CD4-positive, alpha-beta T cell treated with Interferon gamma for 1 hour (primary cell): ENCODE data around the gene TFAP2B.

Experiments used
- DNase-seq: peaks from one replicate; pipeline ENCODE4 v3.0.0-alpha.2; 2020

The TFAP2B gene

DNA sequence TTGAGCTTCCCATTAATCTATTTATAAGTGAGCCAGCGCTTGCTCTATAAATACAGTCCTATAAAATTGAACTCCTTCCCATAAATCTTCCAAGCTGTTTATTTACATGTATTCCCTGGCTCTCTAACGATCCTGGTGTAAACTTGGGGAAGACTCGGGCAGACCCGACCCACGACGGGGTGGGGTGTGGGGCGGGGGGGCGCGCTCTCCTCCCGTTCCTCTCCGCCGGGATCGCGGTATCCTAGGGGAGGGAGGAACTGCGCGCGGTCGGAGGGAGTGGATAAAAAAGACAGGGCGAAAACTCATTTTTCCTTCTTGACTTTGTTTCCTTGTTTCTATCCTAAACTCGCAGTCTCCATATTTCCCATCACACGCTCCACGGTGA lies 31.1 kb downstream of the TFAP2B start:
- DNase-seq, result no peak

DNA sequence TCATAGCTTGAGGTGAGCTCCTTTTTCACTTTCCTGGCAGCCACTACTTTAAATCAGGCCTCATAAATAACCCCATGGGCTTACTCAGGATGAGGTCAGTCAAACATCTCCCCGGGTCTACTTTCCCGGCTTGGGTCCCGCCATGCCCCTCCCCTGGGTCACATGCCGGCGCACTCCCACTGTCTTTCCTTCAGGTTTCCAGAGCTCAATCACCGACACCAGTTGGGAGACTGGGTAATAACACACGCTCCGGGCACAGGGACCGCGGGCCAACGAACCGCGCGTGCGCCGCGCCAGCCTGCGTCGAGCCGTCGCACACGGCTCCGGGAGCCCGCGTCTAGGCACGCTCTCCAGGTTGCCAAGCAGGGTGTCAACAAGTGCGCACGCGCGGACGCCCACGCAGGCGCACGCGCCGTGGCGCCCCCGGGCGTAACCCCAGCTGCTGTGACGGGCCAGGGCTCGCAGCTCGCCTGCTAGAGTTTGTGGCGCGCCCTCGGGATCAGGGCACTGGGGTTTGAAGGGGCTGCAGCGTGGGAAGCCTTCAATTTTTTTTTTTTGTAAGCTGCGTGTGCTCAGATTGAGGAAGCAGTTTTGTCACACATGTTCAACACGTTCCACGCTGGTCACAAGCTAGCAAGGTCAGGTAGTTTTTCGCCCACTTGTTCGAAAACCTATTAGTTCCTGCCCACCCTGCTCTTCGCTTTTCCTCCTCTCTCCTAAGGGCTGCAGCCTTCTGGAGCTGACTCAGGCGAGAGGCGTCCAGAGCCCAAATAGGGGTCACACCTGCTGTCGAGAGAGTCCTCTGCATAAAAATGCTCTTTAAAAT lies 31.8 kb downstream of the TFAP2B start:
- no peak for DNase-seq

DNA sequence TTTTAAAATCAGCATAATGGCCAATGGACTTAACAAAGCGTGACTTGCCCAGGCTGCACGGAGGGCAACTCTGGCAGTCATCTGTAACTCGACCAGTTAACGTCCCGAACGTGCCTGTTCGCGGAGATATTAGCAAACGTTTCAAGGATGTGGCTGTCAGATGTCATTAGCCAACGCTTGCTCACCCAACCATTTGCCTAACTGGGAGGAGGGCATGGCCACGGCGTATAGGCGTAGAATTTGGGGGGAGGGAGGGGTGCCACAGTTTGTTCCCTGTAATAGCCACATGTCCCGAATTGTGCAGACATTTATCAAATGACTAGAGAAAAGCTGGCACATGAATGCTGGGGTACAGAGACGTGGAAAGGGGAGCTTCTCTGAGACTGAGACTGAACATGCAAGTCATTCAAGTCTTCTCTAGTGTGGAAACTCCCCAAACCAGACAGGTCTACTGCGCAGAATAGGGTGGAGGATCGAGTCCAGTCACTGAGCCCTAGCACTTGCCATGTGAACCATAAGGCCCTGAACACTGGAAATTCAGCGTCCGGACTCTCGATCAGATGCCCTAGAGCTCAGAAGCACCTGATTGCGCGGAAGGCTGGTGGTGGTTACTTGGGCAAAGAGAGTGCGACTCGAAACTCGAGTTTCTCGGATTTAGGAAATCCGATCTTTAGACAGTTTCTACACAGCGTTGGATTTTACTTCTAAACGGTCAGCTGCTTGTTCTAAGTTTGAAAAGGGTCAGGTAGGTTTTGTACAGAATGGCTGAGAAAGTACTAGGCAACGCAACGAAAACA lies 32.6 kb downstream of the TFAP2B start:
- DNase-seq, result no peak

DNA sequence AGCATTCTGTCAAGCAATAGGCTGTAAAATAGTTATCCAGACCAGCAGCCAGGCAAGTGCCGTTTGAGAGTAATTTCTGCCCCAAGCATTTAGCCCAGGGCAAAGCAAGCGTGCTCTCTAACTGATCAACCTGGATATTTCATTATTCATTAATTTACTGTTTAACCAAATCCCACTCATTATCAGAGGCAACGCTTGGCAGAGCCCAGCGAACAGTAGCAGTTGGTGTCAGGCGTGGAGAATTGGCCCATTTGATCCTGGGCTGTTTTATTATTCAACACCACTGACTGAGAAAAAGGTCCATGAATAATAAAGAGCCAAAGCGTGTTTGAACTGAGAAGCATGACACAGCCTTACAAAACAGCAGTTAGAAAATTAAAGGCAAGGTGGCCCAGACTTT lies 35.3 kb downstream of the TFAP2B start:
- no peak for DNase-seq

DNA sequence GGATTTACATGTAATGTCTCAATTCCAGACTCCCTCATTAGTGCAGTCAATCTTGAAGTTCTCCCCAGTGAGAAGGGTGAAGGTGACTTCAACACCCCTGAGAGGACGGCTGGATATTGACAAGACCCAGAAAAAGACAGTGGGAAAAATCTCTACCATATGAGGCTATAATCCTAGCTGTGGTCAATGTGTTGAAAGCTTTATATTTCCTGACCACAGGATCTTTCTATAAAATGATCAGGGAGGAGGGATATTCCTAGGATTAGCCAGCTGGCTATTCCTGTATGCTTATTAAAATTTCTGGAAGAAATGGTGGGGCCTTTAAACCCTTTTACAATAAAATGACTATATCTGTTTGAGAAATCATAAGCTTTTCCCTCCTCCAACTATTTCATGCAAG lies 43.0 kb downstream of the TFAP2B start:
- DNase-seq, result no peak

DNA sequence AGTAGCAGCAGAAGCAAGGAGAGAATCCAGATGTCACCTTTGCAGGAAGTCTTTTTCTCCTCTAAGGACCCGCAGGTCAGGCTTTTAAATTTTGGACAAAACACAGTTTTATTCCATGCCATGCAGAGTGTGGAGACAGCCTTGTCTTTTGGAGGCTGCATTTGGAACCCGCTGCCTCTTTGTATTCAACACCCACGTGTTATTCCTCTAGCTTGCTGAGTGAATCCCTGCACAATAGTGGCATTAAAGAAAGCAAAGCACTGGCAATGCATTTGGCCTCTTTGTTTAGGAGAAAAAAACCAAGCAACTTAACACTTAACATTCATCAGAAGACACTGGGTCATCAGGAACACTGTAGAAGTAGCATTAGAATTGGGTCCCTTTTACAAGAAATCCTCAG lies 43.5 kb downstream of the TFAP2B start:
- no peak for DNase-seq

DNA sequence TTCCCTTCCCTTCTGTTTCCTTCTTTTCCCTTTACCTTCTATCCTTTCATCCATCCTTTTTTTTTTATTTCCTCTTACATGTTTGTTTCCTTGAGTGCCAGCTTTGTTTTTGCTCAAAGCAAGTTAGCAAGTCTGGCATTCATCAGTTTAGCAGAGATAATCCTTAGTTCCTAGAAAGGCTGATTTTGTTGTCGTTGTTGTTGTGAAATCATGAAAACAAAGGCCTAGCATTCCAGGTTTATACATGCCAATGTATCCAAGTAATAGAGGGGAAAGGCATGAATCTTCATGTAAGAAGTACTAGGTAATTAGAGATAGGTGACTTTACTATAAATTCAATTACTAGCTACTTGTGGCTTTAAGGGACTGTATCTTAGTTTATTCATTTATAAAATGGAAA lies 45.9 kb downstream of the TFAP2B start:
- no peak for DNase-seq

DNA sequence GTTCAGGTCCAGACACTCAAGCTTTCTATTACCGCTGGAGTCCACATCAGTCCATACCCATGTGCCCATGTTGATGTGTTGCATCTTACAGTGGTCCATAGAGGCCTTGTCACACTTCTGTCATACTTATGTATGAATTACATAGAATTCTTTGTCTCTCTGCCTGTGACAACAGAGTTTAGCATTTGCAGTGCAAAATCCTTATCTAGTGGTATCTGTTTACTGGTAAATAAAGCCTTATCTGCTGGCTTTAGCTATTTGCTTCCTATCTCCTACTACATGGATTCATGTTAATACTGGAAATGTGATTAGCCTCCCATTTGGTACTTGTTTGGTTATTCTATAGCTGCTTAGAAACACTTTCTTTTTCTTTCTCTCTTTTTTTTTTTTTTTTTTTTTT lies 49.8 kb downstream of the TFAP2B start:
- no peak for DNase-seq

DNA sequence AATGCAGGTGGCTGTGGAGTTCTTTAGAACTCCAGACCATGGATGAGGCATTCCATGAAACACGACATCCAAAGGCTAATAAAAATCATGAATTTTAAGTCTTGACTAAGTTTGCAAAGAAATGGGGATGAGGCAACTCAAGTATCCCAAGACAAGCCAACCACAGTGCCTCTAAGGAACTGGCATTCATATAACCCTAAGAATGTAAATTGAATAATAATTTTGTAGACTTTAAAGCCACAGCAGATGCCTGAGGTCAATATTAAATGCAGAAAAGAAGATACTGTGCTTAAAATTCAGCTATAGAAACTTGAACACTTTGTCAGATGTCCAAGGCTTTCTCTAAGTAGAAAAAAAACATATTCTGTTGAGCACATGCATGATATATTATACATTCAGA lies 54.5 kb downstream of the TFAP2B start:
- DNase-seq, result no peak

DNA sequence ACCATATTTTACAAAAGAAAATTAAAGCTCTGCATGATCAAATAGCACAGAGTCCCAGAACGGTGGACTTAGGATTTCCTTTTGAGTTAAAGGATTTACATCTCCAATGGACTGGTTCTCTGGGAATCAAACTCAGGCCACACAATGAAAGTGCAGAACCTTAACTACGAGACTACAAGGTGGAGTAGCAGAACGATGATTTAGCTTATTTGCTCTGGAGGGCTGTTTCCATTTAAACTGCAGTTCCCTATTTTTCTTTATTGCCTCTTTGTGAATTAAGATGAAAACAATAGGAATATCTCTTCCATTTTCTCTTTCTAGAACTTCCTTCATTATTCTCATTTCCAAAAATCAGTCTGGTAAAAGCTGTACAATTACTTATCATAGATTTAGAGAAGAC lies 65.7 kb downstream of the TFAP2B start:
- DNase-seq, result no peak

DNA sequence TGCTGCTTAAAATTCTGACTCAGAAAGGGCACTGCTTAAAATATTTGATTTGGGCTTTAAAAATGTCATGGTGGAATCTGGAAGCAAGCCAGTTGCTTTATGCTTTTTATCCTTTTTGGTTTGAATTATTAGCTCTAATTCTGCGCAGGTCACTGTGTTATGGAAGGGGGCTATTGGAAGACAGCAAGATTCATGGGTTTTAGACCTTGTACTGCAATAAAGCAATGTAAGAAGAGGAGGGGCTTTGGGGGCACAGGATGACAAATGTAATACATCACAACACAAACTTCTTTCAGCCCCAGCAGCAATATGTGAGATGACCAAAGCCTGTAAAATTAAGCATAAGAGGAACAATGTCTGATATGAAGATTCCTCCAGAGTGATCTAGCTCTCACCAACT lies 68.4 kb downstream of the TFAP2B start:
- DNase-seq, result no peak

DNA sequence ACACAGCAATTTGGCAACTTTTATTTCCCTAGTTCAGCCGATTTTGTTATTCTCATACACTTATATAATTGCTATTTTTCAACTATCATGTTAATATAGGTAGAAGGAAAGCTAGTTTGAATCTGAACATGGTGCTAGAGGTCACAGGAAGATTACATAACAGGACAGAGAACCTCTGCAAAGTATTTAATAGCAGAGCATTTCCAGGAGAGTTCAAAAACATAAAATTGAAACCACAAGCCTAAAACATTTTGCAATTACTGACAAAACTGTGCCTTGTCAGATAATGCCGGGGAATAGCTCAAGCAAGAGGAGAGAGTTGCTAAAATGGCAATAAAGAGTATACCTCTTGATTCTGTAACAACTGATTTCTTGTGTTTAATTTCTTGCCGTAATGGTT lies 70.8 kb downstream of the TFAP2B start:
- no peak for DNase-seq

DNA sequence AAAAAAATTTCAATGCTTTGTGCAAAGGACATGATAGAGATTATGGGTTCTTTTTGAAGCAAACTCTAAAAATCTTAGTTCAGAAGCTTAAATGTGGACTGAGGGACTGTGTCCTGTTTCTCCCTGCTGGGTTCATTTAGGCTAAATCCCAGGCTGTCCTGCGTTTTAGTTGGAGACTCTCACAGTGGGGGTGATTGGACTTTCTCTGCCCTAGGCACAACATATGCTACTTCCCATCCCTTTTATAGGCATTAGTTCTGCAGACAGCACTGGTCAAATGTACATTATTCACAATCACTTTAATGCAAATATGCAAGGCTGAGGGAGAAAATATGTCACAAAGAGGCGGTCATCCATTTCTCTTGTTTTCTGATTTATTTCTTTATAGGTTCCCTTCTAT lies 71.3 kb downstream of the TFAP2B start:
- DNase-seq, result no peak

DNA sequence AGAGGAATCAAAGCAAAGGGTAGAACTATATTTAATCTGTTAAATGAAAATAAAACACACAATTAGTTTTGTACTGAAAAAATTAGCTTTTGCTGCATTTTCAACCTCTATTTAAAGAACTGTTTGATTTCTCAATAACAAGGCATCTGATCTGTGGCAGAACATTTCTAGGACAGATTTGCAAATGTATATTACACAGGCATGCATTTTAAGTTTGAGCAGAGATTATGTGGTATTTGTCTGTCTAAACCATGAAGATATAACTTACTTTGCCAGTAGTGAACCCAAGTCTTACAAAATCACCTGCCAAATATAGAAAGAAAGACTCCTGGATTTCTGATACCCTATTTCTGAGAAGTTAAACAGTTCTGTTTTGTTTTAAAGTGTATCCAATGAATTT lies 71.9 kb downstream of the TFAP2B start:
- DNase-seq, result no peak

DNA sequence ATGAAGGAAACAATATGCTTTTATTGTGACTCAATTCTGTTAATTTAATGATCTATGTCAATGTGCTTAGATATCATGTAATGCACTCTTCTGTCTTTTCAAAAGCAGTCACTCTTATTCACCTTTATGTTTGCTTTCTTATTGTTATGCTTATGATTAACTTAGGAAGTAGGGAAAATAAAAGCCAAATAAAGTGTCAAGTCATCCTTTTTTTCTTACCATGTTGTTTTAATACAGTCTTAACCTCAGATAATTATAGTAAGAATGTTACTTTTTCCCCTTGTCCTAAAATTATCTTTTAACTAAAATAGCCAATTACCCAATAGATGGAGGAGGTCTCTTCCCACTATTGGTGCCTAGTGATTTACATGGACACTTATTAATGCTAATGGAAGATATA lies 72.6 kb downstream of the TFAP2B start:
- no peak for DNase-seq
